ENCODE results near the gene PHF3.

DNA sequence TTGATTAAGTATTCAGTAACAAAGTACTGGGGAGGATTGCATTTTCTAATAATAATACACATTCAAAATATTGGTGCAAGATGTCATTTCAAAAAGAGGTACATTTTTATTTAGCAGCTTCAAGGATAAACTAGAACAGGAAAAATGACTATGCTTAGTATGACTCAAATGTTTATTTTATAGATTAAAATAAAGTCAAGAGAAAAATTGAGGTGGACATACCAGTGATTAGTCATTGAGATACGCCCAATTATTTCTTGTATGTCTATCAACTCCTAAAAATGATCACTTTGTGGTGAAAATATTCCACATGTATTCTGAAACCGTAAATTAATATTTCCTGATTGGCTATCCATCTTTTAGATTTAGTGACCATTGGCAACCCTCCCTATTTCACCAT is 96.7 kb downstream of the PHF3 start:
- TF ChIP-seq POLR2A (IDR thresholded peaks at IDR 0.05; ENCODE audit: low read depth, low read length) (no peak), POLR2AphosphoS5 (IDR thresholded peaks at IDR 0.05; ENCODE audit: low read depth, low read length) (no peak)

Data from GM12892 (cell line).